Erythroblast (primary cell): ENCODE measurements around the gene UBE2U.

ENCODE experiments used
- GATA1 ChIP-seq: IDR thresholded peaks from 2 replicates; pipeline ENCODE4 v1.6.1; 2011; ENCODE audit warnings: low read depth, mild to moderate bottlenecking, control low read depth, low read length, moderate library complexity
- POLR2A ChIP-seq: IDR thresholded peaks from 2 replicates; pipeline ENCODE4 v1.6.1; 2011; ENCODE audit warnings: mild to moderate bottlenecking, low read length

- TF ChIP-seq POLR2A (no peak), GATA1 (no peak)
These were observed 8.4 kb upstream of the UBE2U start for GRCh38 chr1:64195081-64195395.
